GM19328 (cell line): ENCODE results near the gene CCL3.

ENCODE experiments used
- ATAC-seq: cut with Tn5 transposase; IDR thresholded peaks from one replicate; pipeline ENCODE4 v1.9.1; 2021; ENCODE audit warnings: mild to moderate bottlenecking, moderate library complexity; ENCODE audit not compliant: unreplicated experiment

Gene CCL3

GRCh38 chr17:36055921-36056520 lies 33.9 kb downstream of the CCL3 start:
- no peak for ATAC-seq

GRCh38 chr17:36055171-36055570 lies 34.8 kb downstream of the CCL3 start:
- ATAC-seq = no peak

GRCh38 chr17:36049643-36050042 lies 40.3 kb downstream of the CCL3 start:
- no peak for ATAC-seq

- no peak for ATAC-seq
Observed at GRCh38 chr17:36048066-36048465, 41.9 kb downstream of the CCL3 start.
